ENCODE data around the gene SYT8. TPM values are rescaled to one million over a fixed set of nuclear protein-coding genes. Genes with fewer than 3 reads are reported as not detected.

Gene SYT8
- total and polyA plus RNA-seq, 2 donors (not counting 1 experiment from before 2014, with no cell fraction given), result not detected

GRCh38 chr11:1839204-1839923 is 4.6 kb downstream of the SYT8 start:
- Histone ChIP-seq H3K9ac (ENCODE audit: low read length) (peak overlapping the region; percentile 55), H3K4me1 (ENCODE audit: control insufficient read depth in 2 of 2, insufficient read depth in 2 of 2, low read length in 2 of 2) (peaks cover 50 to 55% of the 10 kb centered on the region in 2 donors), H3K4me3 (ENCODE audit: control extremely low read depth in 1 of 5, extremely low read depth in 1 of 5, insufficient read depth in 1 of 5, low read depth in 2 of 5, low read length in 4 of 5) (peak overlapping the region in 4 of 5 experiments; percentile 12 to 57 (median 44)), H3K27ac (ENCODE audit: low read length in 2 of 2) (peak overlapping the region; percentile 79 to 83), H3K9me3 (ENCODE audit: control extremely low read depth in 1 of 3, control insufficient read depth in 2 of 3, insufficient read depth in 1 of 3, low read length in 2 of 3) (no peaks in the 10 kb centered on the region), H3K79me2 (ENCODE audit: control insufficient read depth, insufficient read depth, low read length) (peaks cover 37% of the 10 kb centered on the region), H3K36me3 (replicated peaks in 1 of 2; ENCODE audit: control extremely low read depth in 1 of 2, control insufficient read depth in 1 of 2, extremely low read depth in 1 of 2, insufficient read depth in 2 of 2, low read length in 1 of 2) (peaks cover 0 to 4% of the 10 kb centered on the region in 2 experiments), H2AFZ (ENCODE audit: insufficient read depth, low read depth, low read length, poor library complexity, severe bottlenecking) (peak overlapping the region; percentile 27), H3K4me2 (replicated peaks; ENCODE audit: low read depth, low read length, poor library complexity, severe bottlenecking) (peak overlapping the region; percentile 78), H4K20me1 (ENCODE audit: control insufficient read depth, insufficient read depth, low read length, poor library complexity, severe bottlenecking) (no peaks in the 10 kb centered on the region), H3K27me3 (replicated peaks in 1 of 4; ENCODE audit: control extremely low read depth in 1 of 4, control insufficient read depth in 3 of 4, insufficient read depth in 4 of 4, low read length in 3 of 4) (peaks cover 0 to 5% (median 0%) of the 10 kb centered on the region in 4 experiments)
- WGBS (ENCODE audit: insufficient coverage), result 0% methylated on average over 1 of the region's 12 CpGs
- Mint-ChIP-seq H3K4me1 (peaks cover 41% of the 10 kb centered on the region), H3K27ac (peak overlapping the region; percentile 92), H3K4me3 (peak overlapping the region; percentile 79), H3K27me3 (no peaks in the 10 kb centered on the region), H3K9me3 (ENCODE audit: insufficient read depth) (no peaks in the 10 kb centered on the region)
- POLR2A ChIA-PET, result interaction anchor here (0.6 to 2.1 kb wide), 6 partner anchors 8 to 290 kb away, joined by 3 to 18 read pairs (median 8); partner anchors contain the start of gene LSP1
- TF ChIP-seq EZH2 (IDR thresholded peaks at IDR 0.05; ENCODE audit: borderline replicate concordance, insufficient read depth, low read depth, low read length, poor library complexity, severe bottlenecking), result no peak
- no peak for TF ChIP-seq CTCF (IDR thresholded peaks at IDR 0.05)
- peak; percentile 21 for DNase-seq
- intact Hi-C loops (cut with micrococcal nuclease), result no loop called here
- ATAC-seq (ENCODE audit: low read depth), result no peak
- CTCF ChIA-PET, result interaction anchor here (0.6 to 4.0 kb wide), 10 partner anchors 9 to 313 kb away, joined by 3 to 30 read pairs (median 8); partner anchors contain the start of gene LSP1

All from B cell (primary cell).